IMR-90 (cell line): ENCODE data around the gene CD164L2. TPM values are rescaled to one million over a fixed set of nuclear protein-coding genes. Genes with fewer than 3 reads are reported as not detected.

Source experiments
- ATAC-seq: fragments of 200-7000 bp; cut with Tn5 transposase; 2 replicates; pipeline ENCODE4 v1.9.1; 2020; ENCODE audit warnings: low read depth, mild to moderate bottlenecking, moderate library complexity
- BruUV-seq: library from RNA; stranded (reverse); fragments of 400-500 nt; replicated peaks from 2 replicates; lab custom pipeline; 2021; lab: Mats Ljungman, UMichigan
- CTCF ChIA-PET: fragments of 300-600 bp; formaldehyde crosslinking; extraction: SDS; loops from one replicate; lab custom pipeline; 2021; ENCODE audit warnings: antibody characterized with exemption; lab: Yijun Ruan, JAX
- POLR2A ChIA-PET: fragments of 300-600 bp; sonication (Branson Sonifier 250); formaldehyde crosslinking; loops from one replicate; lab custom pipeline; 2022; ENCODE audit warnings: antibody characterized with exemption; ENCODE audit not compliant: unreplicated experiment; lab: Charles Lee
- DNase-seq: peaks from one replicate; pipeline ENCODE4 v3.0.0; 2013
- H2AFZ ChIP-seq: replicated peaks from 2 replicates; pipeline ENCODE3; 2013; ENCODE audit warnings: low read length, mild to moderate bottlenecking; ENCODE audit not compliant: poor library complexity
- H2AK5ac ChIP-seq: 2 replicates; pipeline ENCODE4 v1.6.1; 2013; ENCODE audit warnings: low read depth, low read length, inconsistent platforms
- H2AK9ac ChIP-seq: replicated peaks from 2 replicates; pipeline ENCODE3; 2013; ENCODE audit warnings: mild to moderate bottlenecking, low read depth, low read length, moderate library complexity; ENCODE audit not compliant: poor library complexity
- H2BK120ac ChIP-seq: 2 replicates; pipeline ENCODE4 v1.6.1; 2013; ENCODE audit warnings: low read depth, low read length, inconsistent platforms
- H2BK15ac ChIP-seq: 3 replicates; pipeline ENCODE4 v1.6.1; 2013; ENCODE audit warnings: low read depth, low read length, inconsistent platforms
- H2BK20ac ChIP-seq: 2 replicates; pipeline ENCODE4 v1.6.1; 2013; ENCODE audit warnings: low read depth, mild to moderate bottlenecking, inconsistent platforms, low read length, moderate library complexity
- H2BK5ac ChIP-seq: 2 replicates; pipeline ENCODE4 v1.6.1; 2013; ENCODE audit warnings: mild to moderate bottlenecking, low read depth, low read length, inconsistent platforms; ENCODE audit not compliant: poor library complexity, severe bottlenecking
- H3K14ac ChIP-seq: replicated peaks from 2 replicates; pipeline ENCODE4 v1.6.1; 2013; ENCODE audit warnings: low read depth, low read length, inconsistent platforms
- H3K18ac ChIP-seq: 2 replicates; pipeline ENCODE4 v1.6.1; 2013; ENCODE audit warnings: low read depth, low read length, control low read depth
- H3K23ac ChIP-seq: 2 replicates; pipeline ENCODE4 v1.6.1; 2013; ENCODE audit warnings: low read depth, low read length, inconsistent platforms
- H3K27ac ChIP-seq: 2 replicates; pipeline ENCODE4 v1.5.1; 2013; ENCODE audit warnings: mild to moderate bottlenecking, control low read depth, low read length; ENCODE audit not compliant: insufficient read depth
- H3K27me3 ChIP-seq: 2 replicates; pipeline ENCODE4 v1.6.1; 2013; ENCODE audit warnings: low read length; ENCODE audit not compliant: control insufficient read depth, insufficient read depth
- H3K36me3 ChIP-seq: 2 replicates; pipeline ENCODE4 v1.6.1; 2013; ENCODE audit warnings: low read length, mixed read lengths; ENCODE audit not compliant: control insufficient read depth, insufficient read depth
- H3K4ac ChIP-seq: 2 replicates; pipeline ENCODE4 v1.6.1; 2013; ENCODE audit warnings: low read depth, low read length, inconsistent platforms
- H3K4me1 ChIP-seq: 2 replicates; pipeline ENCODE4 v1.6.1; 2013; ENCODE audit warnings: low read length, mixed read lengths; ENCODE audit not compliant: control insufficient read depth, insufficient read depth
- H3K4me2 ChIP-seq: 2 replicates; pipeline ENCODE4 v1.6.1; 2013; ENCODE audit warnings: low read depth, mild to moderate bottlenecking, control low read depth, low read length, moderate library complexity
- H3K4me3 ChIP-seq: 2 replicates; pipeline ENCODE4 v1.5.1; 2013; ENCODE audit warnings: low read depth, mild to moderate bottlenecking, control low read depth, low read length, moderate library complexity; ENCODE audit not compliant: insufficient read depth
- H3K56ac ChIP-seq: 2 replicates; pipeline ENCODE4 v1.6.1; 2013; ENCODE audit warnings: low read length, inconsistent platforms; ENCODE audit not compliant: insufficient read depth; ENCODE audit errors: extremely low read depth
- H3K79me1 ChIP-seq, 2 experiments: 2 replicates each; pipeline ENCODE4 v1.6.1; 2013; ENCODE audit warnings: low read length in 2 of 2, inconsistent platforms in 1 of 2, low read depth in 1 of 2
- H3K9ac ChIP-seq: 2 replicates; pipeline ENCODE4 v1.6.1; 2013; ENCODE audit warnings: low read depth, low read length, control low read depth
- H3K9me1 ChIP-seq: 2 replicates; pipeline ENCODE4 v1.6.1; 2013; ENCODE audit warnings: low read length, inconsistent platforms; ENCODE audit not compliant: insufficient read depth
- H3K9me3 ChIP-seq: 2 replicates; pipeline ENCODE4 v1.6.1; 2013; ENCODE audit warnings: low read length; ENCODE audit not compliant: control insufficient read depth, insufficient read depth
- H4K20me1 ChIP-seq: 2 replicates; pipeline ENCODE4 v1.6.1; 2013; ENCODE audit warnings: low read length, inconsistent platforms; ENCODE audit not compliant: insufficient read depth
- H4K5ac ChIP-seq: 2 replicates; pipeline ENCODE4 v1.6.1; 2013; ENCODE audit warnings: mild to moderate bottlenecking, low read depth, low read length, control low read depth
- H4K8ac ChIP-seq, 2 experiments: 2 replicates each; pipeline ENCODE4 v1.6.1; 2013; ENCODE audit warnings: low read depth in 2 of 2, low read length in 2 of 2, control low read depth in 1 of 2, inconsistent platforms in 1 of 2
- H4K91ac ChIP-seq: 2 replicates; pipeline ENCODE4 v1.6.1; 2013; ENCODE audit warnings: low read depth, low read length, inconsistent platforms; ENCODE audit not compliant: insufficient read depth
- BHLHE40 ChIP-seq: fragments of 150-350 bp; IDR thresholded peaks from 2 replicates; pipeline ENCODE4 v1.6.1; 2016; ENCODE audit warnings: mild to moderate bottlenecking, low read depth, low read length
- CEBPB ChIP-seq: IDR thresholded peaks from 2 replicates; pipeline ENCODE4 v1.6.1; 2012; ENCODE audit warnings: low read depth, low read length, improper control_type of control experiment
- CHD1 ChIP-seq: IDR thresholded peaks from 2 replicates; pipeline ENCODE4 v1.6.1; 2012; ENCODE audit warnings: low read depth, low read length, improper control_type of control experiment
- ELK1 ChIP-seq: fragments of 150-350 bp; IDR thresholded peaks from 2 replicates; pipeline ENCODE4 v1.6.1; 2016; ENCODE audit warnings: low read depth, mild to moderate bottlenecking, low read length, moderate library complexity, borderline replicate concordance
- FOS ChIP-seq: fragments of 150-350 bp; IDR thresholded peaks from 2 replicates; pipeline ENCODE4 v1.6.1; 2016; ENCODE audit warnings: low read depth, low read length
- MAFK ChIP-seq: IDR thresholded peaks from 2 replicates; pipeline ENCODE4 v1.6.1; 2012; ENCODE audit warnings: low read depth, low read length, improper control_type of control experiment
- MAZ ChIP-seq: IDR thresholded peaks from 2 replicates; pipeline ENCODE4 v1.6.1; 2012; ENCODE audit warnings: low read depth, mild to moderate bottlenecking, low read length, improper control_type of control experiment, moderate library complexity, borderline replicate concordance
- MXI1 ChIP-seq: IDR thresholded peaks from 2 replicates; pipeline ENCODE4 v1.6.1; 2012; ENCODE audit warnings: low read depth, mild to moderate bottlenecking, low read length, moderate library complexity, borderline replicate concordance
- NFE2L2 ChIP-seq: fragments of 150-350 bp; IDR thresholded peaks from 2 replicates; pipeline ENCODE4 v1.6.1; 2016; ENCODE audit warnings: low read depth, mild to moderate bottlenecking, low read length
- POLR2A ChIP-seq: IDR thresholded peaks from 2 replicates; pipeline ENCODE4 v1.6.1; 2012; ENCODE audit warnings: mild to moderate bottlenecking, low read depth, low read length
- RAD21 ChIP-seq: IDR thresholded peaks from 2 replicates; pipeline ENCODE4 v1.6.1; 2012; ENCODE audit warnings: low read length, improper control_type of control experiment
- RCOR1 ChIP-seq: IDR thresholded peaks from 2 replicates; pipeline ENCODE4 v1.6.1; 2012; ENCODE audit warnings: mild to moderate bottlenecking, low read length, improper control_type of control experiment; ENCODE audit not compliant: insufficient replicate concordance
- RFX5 ChIP-seq: IDR thresholded peaks from 2 replicates; pipeline ENCODE4 v1.8.0; 2012; ENCODE audit warnings: low read depth, mild to moderate bottlenecking, low read length, moderate library complexity
- SMC3 ChIP-seq: fragments of 150-350 bp; IDR thresholded peaks from 2 replicates; pipeline ENCODE4 v1.6.1; 2016; ENCODE audit warnings: low read depth, mild to moderate bottlenecking, antibody characterized with exemption, low read length, moderate library complexity
- WGBS, 2 experiments: methylation state at CpG; one replicate each; pipeline versions ENCODE4 v1.1.5 to v1.1.7; 2013; ENCODE audit warnings: missing lambda C conversion rate in 2 of 2; ENCODE audit not compliant: insufficient read length in 1 of 2; ENCODE audit errors: extremely low coverage in 2 of 2; 5-methylcytosine and 5-hydroxymethylcytosine counted together
- dilution Hi-C: fragments of 300-500 bp; cut with HindIII; formaldehyde crosslinking; loops from one replicate; pipeline ENCODE4 v1.14.3; 2018; ENCODE audit warnings: low sequenced_read_pairs; ENCODE audit not compliant: unreplicated experiment
- in situ Hi-C: fragments of 300-500 bp; cut with MboI; formaldehyde crosslinking; loops from 3 replicates; pipeline ENCODE4 v1.14.3; 2019; ENCODE audit warnings: low sequenced_read_pairs, inconsistent platforms, mixed read lengths
- intact Hi-C: fragments of 100-400 bp; cut with micrococcal nuclease; formaldehyde crosslinking; loops from 2 replicates; pipeline ENCODE4 v1.10.0; 2022
- polyA plus RNA-seq, 3 experiments: library from polyadenylated mRNA; depleted of rRNA; stranded (reverse); fragments of >200 nt; gene quantifications; 2 replicates each; pipeline ENCODE4 v1.2.3, GENCODE V29; 2012; ENCODE audit warnings: low replicate concordance in 1 of 3
- total RNA-seq: library from RNA; depleted of rRNA; stranded (reverse); fragments of >200 nt; gene quantifications from 2 replicates; pipeline ENCODE4 v1.2.3, GENCODE V29; 2012
- TF ChIP-seq, protein P1 (sequence below): fragments of 150-350 bp; IDR thresholded peaks from 2 replicates; pipeline ENCODE4 v1.6.1; 2017; ENCODE audit warnings: mild to moderate bottlenecking, antibody characterized with exemption, low read length, low read depth

The CD164L2 gene
- total and polyA plus RNA-seq, 2 of the 4 experiments (the other 2 are of a cell fraction), result not detected

GRCh38 chr1:27348861-27349783 is 34.0 kb downstream of the CD164L2 start:
- Histone ChIP-seq H3K79me1 (no peaks in the 10 kb centered on the region), H3K9me1 (no peaks in the 10 kb centered on the region; the same call in 1 of the 2 replicates), H2BK15ac (no peak overlapping the region), H4K8ac (peak overlapping the region in 1 of 2 experiments; percentile 72; a peak in 1 of 4 replicates), H3K56ac (no peak overlapping the region), H3K4ac (peak overlapping the region; percentile 43; the same call in 1 of the 2 replicates), H4K20me1 (no peaks in the 10 kb centered on the region), H3K27ac (no peak overlapping the region), H2AFZ (peak overlapping the region; percentile 95), H3K9me3 (no peaks in the 10 kb centered on the region), H3K4me3 (peak overlapping the region; percentile 48), H3K18ac (no peak overlapping the region), H3K4me2 (peak overlapping the region; percentile 75), H3K27me3 (no peaks in the 10 kb centered on the region; the same call in 1 of the 2 replicates), H4K5ac (no peak overlapping the region), H2AK9ac (peak overlapping the region; percentile 89), H3K36me3 (no peaks in the 10 kb centered on the region; the same call in 1 of the 2 replicates), H3K4me1 (peaks cover 6% of the 10 kb centered on the region; the same call in 1 of the 2 replicates), H2AK5ac (no peak overlapping the region; the same call in 1 of the 2 replicates), H3K14ac (no peak overlapping the region), H3K9ac (no peak overlapping the region), H4K91ac (no peak overlapping the region), H3K23ac (no peak overlapping the region), H2BK120ac (no peak overlapping the region), H2BK20ac (no peak overlapping the region), H2BK5ac (no peak overlapping the region)
- no TSS peak for BruUV-seq
- ChIA-PET POLR2A (no interaction called here), CTCF (interaction anchor here (0.6 to 1.0 kb wide), 2 partner anchors 46 to 876 kb away, joined by 3 to 7 read pairs; no protein-coding TSS in a partner anchor)
- intact Hi-C loops (no loop called here), dilution Hi-C loops (no loop called here), in situ Hi-C loops (no loop called here)
- ATAC-seq (peak; percentile 64), DNase-seq (no peak)
- 20% methylated on average over 15 of the region's 51 CpGs; no CpG with 5 or more reads in 1 of the 2 experiments for WGBS, 2 experiments
- TF ChIP-seq RAD21 (no peak), CHD1 (no peak), MXI1 (no peak), FOS (no peak), BHLHE40 (no peak), CEBPB (no peak), POLR2A (no peak), RFX5 (no peak), NFE2L2 (no peak), MAFK (no peak), RCOR1 (no peak), MAZ (no peak), SMC3 (no peak), ELK1 (no peak)
- TF ChIP-seq, protein P1, sequence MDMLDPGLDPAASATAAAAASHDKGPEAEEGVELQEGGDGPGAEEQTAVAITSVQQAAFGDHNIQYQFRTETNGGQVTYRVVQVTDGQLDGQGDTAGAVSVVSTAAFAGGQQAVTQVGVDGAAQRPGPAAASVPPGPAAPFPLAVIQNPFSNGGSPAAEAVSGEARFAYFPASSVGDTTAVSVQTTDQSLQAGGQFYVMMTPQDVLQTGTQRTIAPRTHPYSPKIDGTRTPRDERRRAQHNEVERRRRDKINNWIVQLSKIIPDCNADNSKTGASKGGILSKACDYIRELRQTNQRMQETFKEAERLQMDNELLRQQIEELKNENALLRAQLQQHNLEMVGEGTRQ, result no peak
